Measurements from ENCODE around the gene AFF4.
"Not testable (repeated sequence)": the region's sequence is repeated elsewhere in the genome, so short reads cannot be mapped to it uniquely, and the experiment has no call there.

Gene AFF4, protein sequence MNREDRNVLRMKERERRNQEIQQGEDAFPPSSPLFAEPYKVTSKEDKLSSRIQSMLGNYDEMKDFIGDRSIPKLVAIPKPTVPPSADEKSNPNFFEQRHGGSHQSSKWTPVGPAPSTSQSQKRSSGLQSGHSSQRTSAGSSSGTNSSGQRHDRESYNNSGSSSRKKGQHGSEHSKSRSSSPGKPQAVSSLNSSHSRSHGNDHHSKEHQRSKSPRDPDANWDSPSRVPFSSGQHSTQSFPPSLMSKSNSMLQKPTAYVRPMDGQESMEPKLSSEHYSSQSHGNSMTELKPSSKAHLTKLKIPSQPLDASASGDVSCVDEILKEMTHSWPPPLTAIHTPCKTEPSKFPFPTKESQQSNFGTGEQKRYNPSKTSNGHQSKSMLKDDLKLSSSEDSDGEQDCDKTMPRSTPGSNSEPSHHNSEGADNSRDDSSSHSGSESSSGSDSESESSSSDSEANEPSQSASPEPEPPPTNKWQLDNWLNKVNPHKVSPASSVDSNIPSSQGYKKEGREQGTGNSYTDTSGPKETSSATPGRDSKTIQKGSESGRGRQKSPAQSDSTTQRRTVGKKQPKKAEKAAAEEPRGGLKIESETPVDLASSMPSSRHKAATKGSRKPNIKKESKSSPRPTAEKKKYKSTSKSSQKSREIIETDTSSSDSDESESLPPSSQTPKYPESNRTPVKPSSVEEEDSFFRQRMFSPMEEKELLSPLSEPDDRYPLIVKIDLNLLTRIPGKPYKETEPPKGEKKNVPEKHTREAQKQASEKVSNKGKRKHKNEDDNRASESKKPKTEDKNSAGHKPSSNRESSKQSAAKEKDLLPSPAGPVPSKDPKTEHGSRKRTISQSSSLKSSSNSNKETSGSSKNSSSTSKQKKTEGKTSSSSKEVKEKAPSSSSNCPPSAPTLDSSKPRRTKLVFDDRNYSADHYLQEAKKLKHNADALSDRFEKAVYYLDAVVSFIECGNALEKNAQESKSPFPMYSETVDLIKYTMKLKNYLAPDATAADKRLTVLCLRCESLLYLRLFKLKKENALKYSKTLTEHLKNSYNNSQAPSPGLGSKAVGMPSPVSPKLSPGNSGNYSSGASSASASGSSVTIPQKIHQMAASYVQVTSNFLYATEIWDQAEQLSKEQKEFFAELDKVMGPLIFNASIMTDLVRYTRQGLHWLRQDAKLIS

DNA sequence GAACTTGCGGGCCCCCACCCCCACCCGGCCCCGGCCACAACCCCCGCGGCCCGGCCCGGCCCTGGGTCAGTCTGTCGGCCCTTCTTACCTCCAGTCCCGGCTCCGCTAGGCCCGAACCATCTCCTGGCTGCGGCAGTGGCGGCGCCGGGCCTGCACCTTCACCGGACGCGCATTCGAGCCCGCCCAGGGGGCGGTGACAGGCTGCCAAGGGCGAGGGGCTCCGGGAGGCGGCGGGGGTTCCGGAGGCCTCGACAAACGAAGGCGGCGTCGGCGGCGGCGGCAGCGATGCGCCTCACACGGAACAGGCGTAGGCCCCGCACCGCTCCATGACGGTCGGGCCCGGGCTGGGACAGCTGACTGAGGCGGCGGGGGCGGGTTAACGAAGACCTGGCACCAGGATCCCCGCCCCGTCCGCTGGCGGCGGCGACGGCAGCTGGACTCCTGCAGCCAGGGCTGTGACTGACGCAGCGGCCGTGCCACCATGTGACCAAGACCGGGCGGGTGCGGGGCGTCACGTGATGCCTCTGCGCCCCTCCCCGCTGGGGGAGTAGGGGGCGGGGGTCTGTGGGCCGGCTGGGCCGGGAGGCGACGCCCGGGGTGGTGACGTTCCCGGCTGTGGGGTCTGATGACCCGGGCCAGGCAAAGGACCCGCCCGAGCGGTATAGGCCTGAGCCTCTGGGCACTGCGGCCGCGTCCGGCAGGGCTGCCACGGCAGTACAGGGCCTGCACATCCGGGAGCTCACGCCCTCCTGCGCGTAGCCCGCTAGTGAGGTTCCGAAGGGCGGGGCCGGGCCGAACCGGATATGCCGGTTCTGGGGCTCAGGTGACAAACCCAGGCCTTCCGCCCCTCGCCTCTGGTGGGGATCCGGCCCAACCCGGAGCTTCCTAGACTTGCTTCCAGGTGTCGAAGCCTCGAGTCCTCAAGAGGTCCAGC lies at the start of gene AFF4:
TSS of gene AFF4 (minus strand) at position 464 of the 934 bp plus-strand sequence. CDS start 26,445 bp downstream, outside the sequence.
- DNase-seq: peak; percentile 61

DNA sequence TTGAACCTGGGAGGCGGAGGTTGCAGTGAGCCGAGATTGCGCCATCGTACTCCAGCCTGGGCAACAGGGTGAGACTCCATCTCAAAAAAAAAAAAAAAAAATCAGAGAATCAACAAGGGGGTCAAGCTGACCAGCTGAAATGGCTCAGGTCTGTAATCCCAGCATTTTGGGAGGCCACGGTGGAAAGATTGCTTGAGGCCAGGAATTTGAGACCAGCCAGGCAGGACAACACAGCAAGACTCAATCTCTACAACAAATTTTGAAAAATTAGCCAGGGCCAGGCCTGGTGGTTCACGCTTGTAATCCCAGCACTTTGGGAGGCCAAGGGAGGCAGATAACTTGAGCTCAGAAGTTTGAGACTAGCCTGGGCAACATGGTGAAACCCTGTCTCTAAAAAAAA lies 45.0 kb upstream of the AFF4 start:
- DNase-seq: not testable (repeated sequence)

DNA sequence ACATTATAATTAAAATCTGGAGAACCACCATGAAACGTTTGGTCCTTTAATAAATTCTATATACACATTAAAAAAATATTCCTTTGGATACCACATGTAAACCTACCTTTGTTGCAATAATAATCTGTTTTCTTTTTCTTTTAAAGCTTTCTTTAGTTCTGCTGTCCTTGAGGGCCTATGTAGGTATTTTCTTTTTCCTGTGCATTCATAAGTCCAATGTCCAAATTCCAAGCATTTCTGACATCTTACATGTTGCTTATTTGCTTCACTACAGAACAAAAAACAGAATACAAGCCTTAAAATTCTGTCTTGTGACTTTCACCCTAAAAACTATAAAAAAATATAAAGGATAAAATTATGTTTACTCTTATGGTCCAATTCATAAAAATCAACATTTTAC lies 43.2 kb upstream of the AFF4 start:
- DNase-seq: no peak

- no peak for DNase-seq
These were observed 35.8 kb upstream of the AFF4 start for GRCh38 chr5:132999246-132999645.

GRCh38 chr5:132998556-132998955 lies 35.1 kb upstream of the AFF4 start:
- DNase-seq: no peak

GRCh38 chr5:132996307-132996706 lies 32.9 kb upstream of the AFF4 start:
- no peak for DNase-seq

- DNase-seq: no peak
These were observed 24.3 kb upstream of the AFF4 start for GRCh38 chr5:132987531-132988408.

DNA sequence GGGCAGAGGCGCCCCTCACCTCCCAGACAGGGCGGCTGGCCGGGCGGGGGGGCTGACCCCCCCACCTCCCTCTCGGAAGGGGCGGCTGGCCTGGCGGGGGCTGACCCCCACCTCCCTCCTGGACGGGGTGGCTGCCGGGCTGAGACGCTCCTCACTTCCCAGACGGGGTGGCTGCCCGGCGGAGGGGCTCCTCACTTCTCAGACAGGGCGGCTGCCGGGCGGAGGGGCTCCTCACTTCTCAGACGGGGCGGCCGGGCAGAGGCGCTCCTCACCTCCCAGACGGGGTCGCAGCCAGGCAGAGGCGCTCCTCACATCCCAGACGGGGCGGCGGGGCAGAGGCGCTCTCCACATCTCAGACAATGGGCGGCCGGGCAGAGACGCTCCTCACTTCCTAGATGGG lies 19.5 kb upstream of the AFF4 start:
- not testable (repeated sequence) for DNase-seq

DNA sequence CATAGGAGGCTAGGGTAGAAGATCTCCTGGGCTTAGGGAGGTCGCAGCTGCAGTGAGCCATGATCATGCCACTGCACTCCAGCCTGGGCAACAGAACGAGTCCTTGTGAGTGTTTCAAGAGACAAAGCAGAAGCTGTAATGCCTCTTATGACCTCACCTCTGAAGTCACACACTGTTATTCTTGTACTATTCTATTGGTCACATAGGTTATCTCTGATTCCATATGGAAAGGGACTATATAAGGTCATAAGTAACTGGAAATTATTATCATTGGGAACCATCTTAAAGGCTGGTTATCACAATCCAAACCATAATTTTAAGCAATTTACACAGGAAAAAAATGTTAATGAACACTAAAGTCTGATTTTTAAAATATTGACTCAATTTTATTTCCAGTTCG lies 17.9 kb upstream of the AFF4 start:
- DNase-seq: no peak

- no peak for DNase-seq
These were observed 16.5 kb upstream of the AFF4 start for GRCh38 chr5:132979976-132980375.

DNA sequence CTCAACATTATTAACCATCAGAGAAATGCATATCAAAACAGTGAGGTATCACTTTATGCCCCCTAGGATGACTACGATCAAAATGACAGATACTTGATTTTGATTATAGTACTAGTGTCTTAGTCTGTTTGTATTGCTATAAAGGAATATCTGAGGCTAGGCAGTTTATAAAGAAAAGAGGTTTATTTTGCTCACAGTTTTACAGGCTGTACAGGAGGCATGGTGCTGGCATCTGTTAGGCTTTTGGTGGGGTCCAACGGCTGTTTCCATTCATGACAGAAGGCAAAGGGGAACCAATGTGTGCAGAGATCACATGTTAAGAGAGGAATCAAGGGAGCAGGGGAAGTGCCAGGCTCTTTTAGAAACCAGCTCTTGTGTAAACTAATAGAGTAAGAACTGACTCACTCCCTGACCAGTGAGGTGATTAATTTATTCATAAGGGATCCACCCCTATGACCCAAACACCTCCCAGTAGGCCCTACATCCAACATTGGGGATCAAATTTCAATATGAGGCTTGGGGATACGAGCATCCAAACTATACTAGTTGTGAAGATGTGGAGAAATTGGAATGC lies 16.0 kb upstream of the AFF4 start:
- no peak for DNase-seq

DNA sequence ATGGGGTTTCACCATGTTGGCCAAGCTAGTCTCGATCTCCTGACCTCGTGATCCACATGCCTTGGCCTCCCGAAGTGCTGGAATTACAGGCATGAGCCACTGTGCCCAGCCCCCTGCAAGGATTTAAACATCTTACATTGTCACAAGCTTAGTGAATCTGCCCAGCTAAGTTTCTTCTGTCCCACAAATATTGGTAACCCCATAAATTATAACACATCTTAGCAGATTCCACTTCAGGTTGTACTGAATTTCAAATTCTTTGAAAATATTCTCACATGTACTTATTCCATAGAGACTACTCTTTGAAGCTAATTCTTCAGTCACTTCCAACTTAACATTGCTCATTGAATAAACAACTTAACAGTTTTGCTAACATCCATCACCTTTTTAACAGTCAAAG lies 13.4 kb upstream of the AFF4 start:
- no peak for DNase-seq

DNA sequence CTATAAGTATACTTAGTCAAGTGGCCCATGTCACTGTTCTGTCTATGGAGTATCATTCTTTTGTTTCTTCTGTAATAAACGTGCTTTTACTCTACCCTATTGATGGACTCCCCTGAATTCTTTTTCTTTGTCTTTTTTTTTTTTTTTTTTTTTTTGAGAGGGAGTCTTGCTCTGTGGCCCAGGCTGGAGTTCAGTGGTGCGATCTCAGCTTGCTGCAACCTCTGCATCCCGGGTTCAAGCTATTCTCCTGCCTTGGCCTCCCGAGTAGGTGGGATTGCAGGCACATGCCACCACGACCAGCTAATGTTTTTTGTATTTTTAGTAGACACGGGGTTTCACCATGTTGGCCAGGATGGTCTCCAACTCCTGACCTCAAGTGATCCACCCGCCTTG lies 9.0 kb upstream of the AFF4 start:
- DNase-seq: not testable (repeated sequence)

DNA sequence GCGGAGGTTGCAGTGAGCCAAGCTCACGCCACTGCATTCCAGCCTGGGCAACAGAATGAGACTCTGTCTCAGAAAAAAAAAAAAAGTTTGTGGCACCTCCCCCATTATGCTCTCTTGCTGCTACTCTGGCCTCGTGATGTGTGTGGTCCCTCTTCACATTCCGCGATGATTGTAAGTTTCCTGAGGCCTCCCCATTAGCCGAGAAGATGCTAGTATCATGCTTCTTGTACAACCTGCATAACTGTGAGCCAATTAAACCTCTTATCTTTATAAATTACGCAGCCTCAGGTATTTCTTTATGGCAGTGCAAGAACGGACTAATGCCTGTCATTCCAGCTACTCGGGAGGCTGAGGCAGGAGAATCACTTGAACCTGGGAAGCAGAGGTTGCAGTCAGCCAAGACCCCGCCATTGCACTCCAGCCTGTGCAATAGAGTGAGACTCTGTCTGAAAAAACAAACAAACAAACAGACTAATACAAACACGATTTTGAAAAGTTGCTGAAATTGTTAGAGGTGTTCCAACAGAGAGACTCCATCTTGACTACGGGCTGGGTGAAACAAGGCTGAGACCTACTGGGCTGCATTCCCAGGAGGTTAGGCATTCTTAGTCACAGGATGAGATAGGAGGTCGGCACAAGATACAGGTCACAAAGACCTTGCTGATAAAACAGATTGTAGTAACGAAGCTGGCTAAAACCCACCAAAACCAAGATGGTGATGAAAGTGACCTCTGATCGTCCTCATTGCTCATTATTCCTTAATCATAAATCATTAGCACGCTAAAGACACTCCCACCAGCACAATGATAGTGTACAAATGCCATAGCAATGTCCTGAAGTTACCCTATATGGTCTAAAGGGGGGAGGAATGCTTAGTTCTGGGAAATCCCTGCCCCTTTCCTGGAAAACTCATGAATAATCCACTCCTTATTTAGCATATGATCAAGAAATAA lies 8.3 kb upstream of the AFF4 start:
- no peak for DNase-seq

DNA sequence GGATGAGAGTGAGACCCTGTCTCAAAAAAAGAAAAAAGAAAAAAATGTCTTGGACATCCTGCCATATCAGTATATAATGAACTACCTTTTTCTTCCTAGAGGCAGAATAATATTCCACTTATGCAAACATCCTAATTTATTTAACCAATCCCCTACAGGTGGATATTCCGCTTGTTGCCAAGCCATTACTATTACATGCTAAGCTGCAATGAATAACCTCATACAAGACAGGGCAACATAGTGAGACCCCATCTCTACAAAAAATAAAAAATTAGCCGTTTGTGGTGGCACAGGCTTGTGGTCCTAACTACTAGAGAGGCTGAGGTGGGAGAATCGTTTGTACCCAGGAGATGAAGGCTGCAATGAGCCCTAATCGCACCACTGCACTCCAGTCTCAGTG lies 1.7 kb upstream of the AFF4 start:
- no peak for DNase-seq

DNA sequence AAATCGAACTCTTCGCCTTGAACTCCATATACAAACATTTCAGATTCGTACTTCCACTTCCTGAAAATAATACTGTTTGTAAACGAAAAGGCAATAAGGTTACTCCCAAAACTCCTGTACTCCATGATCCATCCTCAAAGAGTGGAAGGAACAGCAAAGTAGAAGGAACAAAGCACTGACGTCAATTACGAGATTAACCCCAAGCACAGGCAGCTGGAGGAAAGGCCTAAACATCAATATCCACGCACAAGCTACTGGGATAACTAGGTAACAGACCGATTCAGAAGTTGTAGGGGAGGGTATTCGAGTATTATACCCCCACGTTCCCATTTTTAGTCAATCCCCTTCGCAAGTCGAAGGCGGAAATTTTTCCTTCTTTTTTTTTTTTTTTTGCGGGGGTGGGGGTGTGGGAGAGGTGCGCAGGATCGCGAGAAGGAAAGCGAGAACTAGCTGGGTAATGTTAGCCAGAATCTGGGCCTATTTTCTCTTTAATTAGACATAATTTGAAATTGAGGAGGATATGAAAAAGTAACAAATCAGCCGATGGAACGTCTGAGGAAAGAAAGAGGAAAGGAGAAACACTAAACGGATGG lies 909 bp downstream of the AFF4 start:
- no peak for DNase-seq

- no peak for DNase-seq
These were observed 1.5 kb downstream of the AFF4 start for GRCh38 chr5:132961887-132962286.

GRCh38 chr5:132961123-132961815 lies 2.2 kb downstream of the AFF4 start:
- not testable (repeated sequence) for DNase-seq

Measured in NCI-H1436 treated with DMSO at 0.1 percent for 48 hours (cell line).